ENCODE data around the gene CCDC120. TPM values are rescaled to one million over a fixed set of nuclear protein-coding genes. Genes with fewer than 3 reads are reported as not detected.

Gene CCDC120
- total RNA-seq, 4 donors from 2014 or later = 0.07 to 0.55 (median 0.40) TPM

- DNase-seq (peak; percentile 8 to 34), ATAC-seq (peak; percentile 20 to 22)
- in situ Hi-C loops (cut with MboI; ENCODE audit: low sequenced_read_pairs in 4 of 4) (loop anchor here in 1 of 4 donors (5.0 kb wide), 1 partner anchor 80 kb away; no protein-coding TSS in a partner anchor), intact Hi-C loops (cut with DNase I; ENCODE audit: low total_unique reads) (loop anchor here (5.0 kb wide), 2 partner anchors 150 to 240 kb away; partner anchors contain the start of gene HDAC6)
- H3K9me3 ChIP-seq = no peaks in the 10 kb centered on the region
- peak overlapping the region; percentile 93 to 100 (median 98) for H3K27ac ChIP-seq
- no peaks in the 10 kb centered on the region for H3K27me3 ChIP-seq
- H3K4me3 ChIP-seq = peak overlapping the region; percentile 76 to 87 (median 79)
- H3K4me1 ChIP-seq = peaks cover 9% of the 10 kb centered on the region in 2 donors
- TF ChIP-seq CTCF (IDR thresholded peaks at IDR 0.05 in 4 of 5, conservative IDR thresholded peaks at IDR 0.05 in 1 of 5) = no peak
- no peak for TF ChIP-seq POLR2A (IDR thresholded peaks at IDR 0.05)
- peaks cover 0 to 22% of the 10 kb centered on the region in 2 donors for H3K36me3 ChIP-seq
Measured at GRCh38 chrX:49041744-49042580, 16.8 kb upstream of the CCDC120 start.

- TF ChIP-seq POLR2A (IDR thresholded peaks at IDR 0.05) (no peak), CTCF (IDR thresholded peaks at IDR 0.05 in 4 of 5, conservative IDR thresholded peaks at IDR 0.05 in 1 of 5) (no peak)
- Histone ChIP-seq H3K4me3 (peak overlapping the region; percentile 76 to 87 (median 79)), H3K4me1 (peaks cover 9% of the 10 kb centered on the region in 2 donors), H3K36me3 (peaks cover 0 to 17% of the 10 kb centered on the region in 2 donors), H3K27ac (peak overlapping the region; percentile 93 to 100 (median 98)), H3K9me3 (no peaks in the 10 kb centered on the region), H3K27me3 (no peaks in the 10 kb centered on the region)
- DNase-seq = peak in 1 of 2 donors; percentile 14
- peak in 1 of 2 donors; percentile 0 for ATAC-seq
- in situ Hi-C loops (cut with MboI; ENCODE audit: low sequenced_read_pairs in 4 of 4) (loop anchor here in 1 of 4 donors (5.0 kb wide), 1 partner anchor 80 kb away; no protein-coding TSS in a partner anchor), intact Hi-C loops (cut with DNase I; ENCODE audit: low total_unique reads) (loop anchor here (1.0 to 5.0 kb wide), 7 partner anchors 32 to 240 kb away; partner anchors contain the start of genes GRIPAP1, HDAC6, PIM2 and PRAF2)
Measured at GRCh38 chrX:49042581-49043219, 16.1 kb upstream of the CCDC120 start.

GRCh38 chrX:49043220-49043986 is 15.4 kb upstream of the CCDC120 start, which contains the start of gene TFE3:
Gene TFE3, minus strand, starts transcription at chrX:49043357. Its CDS starts 131 bp downstream, at chrX:49043226.
- H3K36me3 ChIP-seq = peaks cover 0 to 10% of the 10 kb centered on the region in 2 donors

More at GRCh38 chrX:49043220-49043986, 15.4 kb upstream of the CCDC120 start, which contains the start of gene TFE3:
- TF ChIP-seq CTCF (IDR thresholded peaks at IDR 0.05 in 4 of 5, conservative IDR thresholded peaks at IDR 0.05 in 1 of 5) (peak; percentile 41 to 64 (median 63)), POLR2A (IDR thresholded peaks at IDR 0.05) (peak; percentile 72 to 76)
- Histone ChIP-seq H3K4me3 (peak within 1 kb of the TSS; percentile 76 to 87 (median 79)), H3K4me1 (peaks cover 9% of the 10 kb centered on the region in 2 donors), H3K9me3 (no peaks in the 10 kb centered on the region), H3K27ac (peak within 1 kb of the TSS; percentile 93 to 100 (median 98)), H3K27me3 (no peaks in the 10 kb centered on the region)
- ATAC-seq = peak; percentile 90 to 93
- DNase-seq = peak; percentile 97 to 99
- in situ Hi-C loops (cut with MboI; ENCODE audit: low sequenced_read_pairs in 4 of 4) = loop anchor here in 1 of 4 donors (5.0 kb wide), 1 partner anchor 81 kb away; no protein-coding TSS in a partner anchor
- intact Hi-C loops (cut with DNase I; ENCODE audit: low total_unique reads) = loop anchor here (1.0 to 5.0 kb wide), 7 partner anchors 31 to 241 kb away; partner anchors contain the start of genes GRIPAP1, HDAC6, PIM2 and PRAF2

All from gastrocnemius medialis (tissue), 4 donors.